G401.6 (cell line): Measurements from ENCODE around the gene ARHGAP10.
"Not testable (repeated sequence)": the region's sequence is repeated elsewhere in the genome, so short reads cannot be mapped to it uniquely, and the experiment has no call there.

Experiments
- FAIRE-seq: peaks from 2 replicates; lab custom pipeline; 2012; peaks lifted over from hg19 to GRCh38; lab: Jason Lieb, UNC

The ARHGAP10 gene

GRCh38 chr4:147851135-147851534 is 119.2 kb downstream of the ARHGAP10 start:
- no peak for FAIRE-seq

DNA sequence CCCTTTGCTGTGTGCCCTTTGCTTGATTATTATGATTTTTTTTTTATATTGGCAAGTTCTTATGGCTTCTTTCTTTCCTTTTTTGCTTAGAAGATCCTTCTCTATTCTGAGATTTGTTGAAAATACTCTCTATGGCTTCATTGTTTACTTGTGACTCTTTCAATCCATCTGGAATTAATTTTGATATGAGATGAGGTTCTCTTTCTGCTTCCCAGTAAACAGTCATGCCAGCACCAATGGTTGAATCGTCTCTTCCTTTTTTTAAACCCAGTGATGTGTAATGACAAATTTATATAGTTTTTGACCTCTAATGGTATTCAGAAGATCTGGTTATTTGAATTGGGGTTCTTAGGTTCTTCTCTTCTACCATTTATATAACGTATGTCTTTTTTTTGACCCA is 121.8 kb downstream of the ARHGAP10 start:
- no peak for FAIRE-seq

GRCh38 chr4:147854154-147854553 is 122.3 kb downstream of the ARHGAP10 start:
- FAIRE-seq = no peak

- no peak for FAIRE-seq
Observed at GRCh38 chr4:147855571-147856009, 123.7 kb downstream of the ARHGAP10 start.

GRCh38 chr4:147860960-147861359 is 129.1 kb downstream of the ARHGAP10 start:
- FAIRE-seq = no peak

- no peak for FAIRE-seq
Observed at GRCh38 chr4:147862043-147862692, 130.3 kb downstream of the ARHGAP10 start.

- no peak for FAIRE-seq
Observed at GRCh38 chr4:147863111-147863747, 131.3 kb downstream of the ARHGAP10 start.

GRCh38 chr4:147863808-147864472 is 132.1 kb downstream of the ARHGAP10 start:
- FAIRE-seq = no peak

- FAIRE-seq = no peak
Observed at GRCh38 chr4:147864607-147865006, 132.7 kb downstream of the ARHGAP10 start.

DNA sequence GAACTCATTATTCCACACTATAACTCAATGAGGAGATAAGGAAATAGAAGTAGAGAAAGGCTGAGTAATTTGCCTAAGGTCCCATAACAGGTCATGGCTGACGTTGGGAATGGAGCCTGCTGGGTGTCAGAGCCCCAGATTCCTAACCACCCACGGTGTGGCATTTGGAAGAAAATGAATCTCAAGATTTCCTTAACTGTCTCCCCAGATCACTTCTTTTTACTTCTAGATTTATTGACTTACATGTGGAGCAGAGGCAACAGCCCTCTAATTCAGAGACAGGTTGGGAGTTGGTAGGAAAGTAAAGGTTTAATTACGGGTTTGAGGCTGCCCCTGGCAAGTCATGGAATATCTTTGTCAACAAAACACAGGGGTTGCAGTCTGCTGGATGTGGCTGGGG is 134.0 kb downstream of the ARHGAP10 start:
- no peak for FAIRE-seq

DNA sequence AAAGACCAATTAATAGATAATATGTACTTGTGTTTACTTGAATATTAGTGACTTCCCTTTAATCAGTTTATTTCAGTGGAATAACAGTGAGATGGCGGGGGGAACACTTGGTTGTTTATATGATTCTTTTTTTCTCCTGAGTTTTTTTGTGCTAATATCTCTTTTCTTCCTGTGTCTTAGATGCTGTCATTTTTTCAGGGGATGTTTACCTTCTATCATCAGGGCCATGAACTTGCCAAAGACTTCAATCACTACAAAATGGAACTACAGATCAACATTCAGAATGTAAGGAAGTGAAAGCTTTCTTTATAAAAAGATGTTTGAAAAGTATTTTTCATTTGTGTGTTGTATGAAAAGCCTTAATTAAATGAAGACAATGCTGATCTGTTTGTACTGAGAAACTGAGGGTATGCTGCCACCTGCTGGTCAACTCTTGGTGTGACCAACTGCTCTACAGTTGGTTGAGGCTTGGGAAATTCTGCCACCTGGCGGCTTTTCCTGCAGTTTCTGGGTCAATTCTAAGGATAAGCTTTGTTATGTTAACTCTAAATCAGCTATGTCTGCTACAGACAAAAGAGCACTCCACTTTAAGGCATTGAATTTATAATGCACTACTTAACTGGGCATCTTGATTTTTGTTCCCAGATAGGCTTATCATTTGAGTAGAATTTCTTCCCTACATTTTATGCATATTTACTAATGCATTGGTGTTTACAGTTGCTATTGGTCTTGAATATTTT is 134.8 kb downstream of the ARHGAP10 start:
- FAIRE-seq = peak; percentile 98

- FAIRE-seq = no peak
Observed at GRCh38 chr4:147874109-147874508, 142.2 kb downstream of the ARHGAP10 start.

- no peak for FAIRE-seq
Observed at GRCh38 chr4:147877308-147877771, 145.5 kb downstream of the ARHGAP10 start.

- FAIRE-seq = no peak
Observed at GRCh38 chr4:147879676-147880075, 147.8 kb downstream of the ARHGAP10 start.

GRCh38 chr4:147880511-147880910 is 148.6 kb downstream of the ARHGAP10 start:
- no peak for FAIRE-seq

DNA sequence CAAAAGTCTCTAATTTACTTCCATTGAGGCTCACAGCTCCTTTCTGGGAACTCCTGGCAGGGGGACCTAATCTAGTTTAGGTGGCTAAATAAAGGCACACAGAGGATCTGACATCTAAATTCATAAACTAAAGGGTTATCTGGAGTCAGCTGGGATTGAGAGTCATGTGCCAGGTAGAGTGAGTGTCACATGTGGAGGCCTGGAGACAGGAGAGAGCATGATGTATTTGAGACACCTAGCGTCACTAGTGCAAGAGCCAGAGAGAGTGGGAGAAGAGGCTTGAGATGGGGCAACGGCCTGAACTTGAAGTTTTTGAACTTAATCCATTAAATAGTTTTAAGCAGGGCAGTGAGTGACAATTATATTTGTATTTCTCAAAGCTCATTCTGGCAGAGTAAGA is 152.6 kb downstream of the ARHGAP10 start:
- no peak for FAIRE-seq

GRCh38 chr4:147885216-147885615 is 153.3 kb downstream of the ARHGAP10 start:
- not testable (repeated sequence) for FAIRE-seq

- FAIRE-seq = no peak
Observed at GRCh38 chr4:147891476-147892115, 159.7 kb downstream of the ARHGAP10 start.

DNA sequence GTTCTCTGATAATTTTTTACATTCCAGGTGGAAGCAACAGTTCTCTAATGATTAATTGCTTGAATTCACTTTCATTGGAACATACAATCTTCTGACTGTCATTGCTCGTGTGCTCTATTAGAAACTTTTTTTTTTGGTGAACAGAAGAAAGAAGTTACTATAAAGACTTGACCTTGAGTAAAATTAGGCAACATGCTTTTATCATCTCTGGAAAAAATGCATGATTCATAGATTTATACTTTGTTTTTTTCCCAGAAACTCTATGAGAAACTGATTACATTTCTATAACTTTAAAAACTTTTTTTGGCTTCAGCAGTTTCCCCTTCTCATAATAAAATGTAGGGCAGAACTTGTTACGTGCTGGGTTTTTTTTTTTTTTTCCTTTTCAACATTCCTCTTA is 167.6 kb downstream of the ARHGAP10 start:
- no peak for FAIRE-seq

DNA sequence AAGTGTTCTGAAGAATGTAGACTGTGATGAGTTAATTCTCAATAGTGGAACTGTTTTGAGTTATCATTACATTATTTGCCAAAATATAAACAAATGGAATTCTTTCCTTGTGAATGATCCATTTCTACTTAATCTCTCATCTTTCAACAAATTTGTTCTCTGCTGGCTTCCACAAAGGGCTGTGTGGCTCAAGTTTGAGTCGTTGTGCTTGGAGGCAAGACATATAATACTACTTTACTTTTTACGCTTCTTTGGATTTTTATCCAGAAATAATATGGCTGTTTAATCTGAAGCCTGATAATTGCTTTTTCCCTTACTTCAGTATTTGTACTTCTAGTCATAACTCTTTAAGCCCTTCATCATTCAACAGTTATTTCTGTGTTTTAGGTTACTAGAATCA is 169.5 kb downstream of the ARHGAP10 start:
- FAIRE-seq = no peak

GRCh38 chr4:147901916-147902315 is 170.0 kb downstream of the ARHGAP10 start:
- FAIRE-seq = no peak

DNA sequence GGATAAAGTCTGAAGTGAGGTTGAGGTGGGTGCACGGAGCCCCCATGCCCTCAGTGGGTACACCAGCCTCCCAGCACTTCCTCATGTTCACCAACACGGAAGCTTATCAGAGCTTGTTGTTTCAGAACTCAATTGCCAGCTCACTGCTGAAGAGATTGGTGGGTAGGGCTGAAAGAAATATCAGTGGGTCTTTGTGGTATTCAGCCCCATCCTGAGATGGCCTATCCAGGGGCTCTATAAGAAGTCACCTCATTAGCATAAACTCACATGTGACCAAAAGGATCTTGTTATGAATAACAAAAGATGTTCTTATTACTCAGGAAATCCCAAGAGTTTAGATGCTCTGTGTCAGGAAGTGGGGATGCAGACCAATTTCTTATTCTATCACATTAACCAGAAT is 177.3 kb downstream of the ARHGAP10 start:
- FAIRE-seq = no peak
